Measurements from ENCODE around the gene BIRC2. TPM values are rescaled to one million over a fixed set of nuclear protein-coding genes. Genes with fewer than 3 reads are reported as not detected.

BIRC2 gene
- total RNA-seq, 1 donor: 108 TPM

DNA sequence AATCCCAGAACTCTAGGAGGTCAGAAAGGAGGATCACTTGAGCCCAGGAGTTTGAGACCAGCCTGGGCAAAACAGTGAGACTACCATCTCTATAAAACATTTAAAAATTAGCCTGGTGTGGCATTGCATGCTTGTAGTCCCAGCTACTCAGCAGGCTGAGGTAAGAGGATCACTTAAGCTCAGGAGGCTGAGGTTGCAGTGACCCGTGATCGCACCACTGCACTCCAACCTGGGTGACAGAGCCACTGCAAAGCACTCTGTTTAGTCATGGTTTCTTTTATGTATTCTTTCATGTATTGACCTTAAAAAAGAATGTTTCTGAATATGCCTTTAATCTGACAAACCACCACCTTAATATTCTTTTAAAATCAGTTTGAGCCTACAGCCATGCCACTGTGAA is 52.2 kb downstream of the BIRC2 start:
- TF ChIP-seq CTCF (IDR thresholded peaks at IDR 0.05; ENCODE audit: insufficient read depth, low read depth, low read length): no peak
- H3K4me3 ChIP-seq (ENCODE audit: low read depth, low read length): no peak overlapping the region
- DNase-seq (ENCODE audit: low read depth): no peak

GRCh38 chr11:102400603-102401002 is 53.6 kb downstream of the BIRC2 start:
- TF ChIP-seq CTCF (IDR thresholded peaks at IDR 0.05; ENCODE audit: insufficient read depth, low read depth, low read length): no peak
- no peak overlapping the region for H3K4me3 ChIP-seq (ENCODE audit: low read depth, low read length)
- no peak for DNase-seq (ENCODE audit: low read depth)

GRCh38 chr11:102401905-102402304 is 54.9 kb downstream of the BIRC2 start:
- no peak for TF ChIP-seq CTCF (IDR thresholded peaks at IDR 0.05; ENCODE audit: insufficient read depth, low read depth, low read length)
- no peak for DNase-seq (ENCODE audit: low read depth)
- no peak overlapping the region for H3K4me3 ChIP-seq (ENCODE audit: low read depth, low read length)

GRCh38 chr11:102402548-102402947 is 55.5 kb downstream of the BIRC2 start:
- DNase-seq (ENCODE audit: low read depth): no peak
- TF ChIP-seq CTCF (IDR thresholded peaks at IDR 0.05; ENCODE audit: insufficient read depth, low read depth, low read length): no peak
- H3K4me3 ChIP-seq (ENCODE audit: low read depth, low read length): no peak overlapping the region

DNA sequence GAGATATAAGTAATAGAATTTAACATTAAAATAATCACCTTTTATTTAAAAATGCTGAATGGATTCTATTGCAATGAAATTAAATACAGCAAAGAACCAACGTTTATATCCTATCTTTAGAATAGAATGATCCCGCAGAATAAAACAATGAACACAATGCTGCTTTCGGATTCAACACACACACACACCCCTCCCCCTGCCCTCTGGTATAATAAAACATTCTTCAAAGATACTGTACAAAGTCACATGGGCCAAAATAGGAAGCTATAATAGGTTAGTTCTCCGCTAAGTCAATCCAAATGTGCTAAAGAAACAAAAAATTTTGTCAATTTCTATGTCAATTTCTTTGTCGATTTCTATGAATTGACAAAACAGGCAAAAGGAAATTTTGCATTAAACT is 58.5 kb downstream of the BIRC2 start:
- TF ChIP-seq CTCF (IDR thresholded peaks at IDR 0.05; ENCODE audit: insufficient read depth, low read depth, low read length): no peak
- DNase-seq (ENCODE audit: low read depth): no peak
- H3K4me3 ChIP-seq (ENCODE audit: low read depth, low read length): no peak overlapping the region

DNA sequence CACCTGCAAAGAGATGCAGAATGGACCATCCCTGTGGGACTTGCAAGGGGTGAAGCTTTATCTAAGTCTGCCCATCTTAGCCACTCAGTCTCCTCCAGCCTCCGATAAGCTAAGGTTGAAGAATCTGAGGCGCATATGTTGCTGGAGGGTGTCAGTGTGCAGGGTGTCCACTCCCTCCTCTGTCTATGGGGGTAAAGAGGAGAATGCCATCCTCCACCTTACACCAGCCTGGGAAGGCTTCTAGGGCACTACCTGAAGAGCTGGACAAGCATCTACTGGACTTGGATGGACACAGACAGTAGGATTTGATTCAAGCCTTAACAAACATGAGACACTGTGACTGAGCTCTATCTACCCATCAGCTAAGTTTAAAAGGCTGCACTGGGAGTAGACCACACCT is 59.1 kb downstream of the BIRC2 start:
- DNase-seq (ENCODE audit: low read depth): no peak
- no peak for TF ChIP-seq CTCF (IDR thresholded peaks at IDR 0.05; ENCODE audit: insufficient read depth, low read depth, low read length)
- H3K4me3 ChIP-seq (ENCODE audit: low read depth, low read length): no peak overlapping the region

DNA sequence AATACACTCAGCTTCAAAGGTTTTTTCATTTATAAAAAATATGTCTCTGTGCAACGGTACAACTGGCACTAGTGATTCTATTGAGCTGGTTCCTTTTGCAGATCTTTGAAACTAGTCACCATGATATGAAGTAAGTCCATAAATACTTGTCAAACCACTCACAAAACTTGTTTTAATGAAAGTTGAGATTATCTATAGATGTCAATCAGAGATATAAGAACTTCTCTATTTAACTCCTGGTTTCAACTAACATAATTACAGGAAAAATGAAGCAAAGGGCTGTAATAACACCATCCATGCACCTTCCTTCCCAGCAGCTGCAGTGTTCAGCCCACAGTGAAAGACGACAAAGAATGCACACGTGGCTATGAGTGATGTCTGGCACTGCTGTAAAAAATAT is 60.9 kb downstream of the BIRC2 start:
- TF ChIP-seq CTCF (IDR thresholded peaks at IDR 0.05; ENCODE audit: insufficient read depth, low read depth, low read length): no peak

More for the DNA sequence above, 60.9 kb downstream of the BIRC2 start:
- no peak overlapping the region for H3K4me3 ChIP-seq (ENCODE audit: low read depth, low read length)
- DNase-seq (ENCODE audit: low read depth): no peak

All from fibroblast of villous mesenchyme (primary cell).